ENCODE data around the gene SORT1.

DNA sequence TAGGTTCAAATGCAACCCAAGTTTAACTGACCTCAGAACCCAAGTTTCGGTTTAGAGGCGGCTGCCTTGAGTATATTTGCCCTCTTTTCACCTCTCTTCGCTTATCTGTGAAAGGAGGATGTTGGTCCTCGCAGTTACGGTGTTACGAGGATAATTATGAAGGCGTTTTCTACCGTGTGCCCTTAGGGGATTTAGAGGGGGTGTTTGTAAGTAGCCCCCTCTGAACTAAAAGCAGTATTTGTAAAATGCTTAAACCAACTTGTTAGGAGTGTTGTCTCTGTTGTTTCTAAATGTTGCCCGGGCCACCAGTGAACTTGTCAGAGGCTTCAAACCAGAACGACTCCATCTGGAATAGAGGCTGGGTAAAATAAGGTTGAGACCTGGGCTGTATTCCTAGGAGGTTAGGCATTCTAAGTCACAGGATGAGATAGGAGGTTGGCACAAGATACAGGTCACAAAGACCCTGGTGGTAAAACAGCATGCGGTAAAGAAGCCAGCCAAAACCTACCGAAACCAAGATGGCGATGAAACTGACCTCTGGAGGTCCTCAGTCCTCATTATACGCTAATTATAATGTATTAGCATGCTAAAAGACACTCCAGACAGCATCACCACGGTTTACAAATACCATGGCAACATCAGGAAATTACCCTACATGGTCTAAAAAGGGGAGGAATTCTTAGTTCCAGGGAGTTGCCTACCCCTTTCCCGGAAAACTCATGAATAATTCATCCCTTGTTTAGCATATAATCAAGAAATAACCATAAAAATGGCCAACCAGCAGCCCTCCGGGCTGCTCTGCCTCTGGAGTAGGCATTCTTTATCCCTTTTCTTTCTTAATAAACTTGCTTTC lies 113.7 kb downstream of the SORT1 start:
- TF ChIP-seq, protein P1, sequence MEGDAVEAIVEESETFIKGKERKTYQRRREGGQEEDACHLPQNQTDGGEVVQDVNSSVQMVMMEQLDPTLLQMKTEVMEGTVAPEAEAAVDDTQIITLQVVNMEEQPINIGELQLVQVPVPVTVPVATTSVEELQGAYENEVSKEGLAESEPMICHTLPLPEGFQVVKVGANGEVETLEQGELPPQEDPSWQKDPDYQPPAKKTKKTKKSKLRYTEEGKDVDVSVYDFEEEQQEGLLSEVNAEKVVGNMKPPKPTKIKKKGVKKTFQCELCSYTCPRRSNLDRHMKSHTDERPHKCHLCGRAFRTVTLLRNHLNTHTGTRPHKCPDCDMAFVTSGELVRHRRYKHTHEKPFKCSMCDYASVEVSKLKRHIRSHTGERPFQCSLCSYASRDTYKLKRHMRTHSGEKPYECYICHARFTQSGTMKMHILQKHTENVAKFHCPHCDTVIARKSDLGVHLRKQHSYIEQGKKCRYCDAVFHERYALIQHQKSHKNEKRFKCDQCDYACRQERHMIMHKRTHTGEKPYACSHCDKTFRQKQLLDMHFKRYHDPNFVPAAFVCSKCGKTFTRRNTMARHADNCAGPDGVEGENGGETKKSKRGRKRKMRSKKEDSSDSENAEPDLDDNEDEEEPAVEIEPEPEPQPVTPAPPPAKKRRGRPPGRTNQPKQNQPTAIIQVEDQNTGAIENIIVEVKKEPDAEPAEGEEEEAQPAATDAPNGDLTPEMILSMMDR (conservative IDR thresholded peaks at IDR 0.05; ENCODE audit: low read length): no peak
- TF ChIP-seq EZH2phosphoT487 (IDR thresholded peaks at IDR 0.05; ENCODE audit: borderline replicate concordance, low read depth, low read length): no peak
